OCI-LY1 (cell line): ENCODE results near the gene TBC1D26.
"Not testable (repeated sequence)": the region's sequence is repeated elsewhere in the genome, so short reads cannot be mapped to it uniquely, and the experiment has no call there.

Experiments used
- H2AFZ ChIP-seq: fragments of 200-600 bp; sonication (generic), shearing (Covaris generic); 2 replicates; pipeline ENCODE4 v1.6.0; 2014; ENCODE audit warnings: antibody characterized with exemption, mild to moderate bottlenecking, low read length
- H3F3A ChIP-seq: fragments of 200-600 bp; sonication (generic), shearing (Covaris generic); 2 replicates; pipeline ENCODE4 v1.6.0; 2014; ENCODE audit warnings: mild to moderate bottlenecking, antibody characterized with exemption, low read length, moderate library complexity; ENCODE audit not compliant: insufficient read depth
- H3K27ac ChIP-seq: fragments of 200-600 bp; sonication (generic); 2 replicates; pipeline ENCODE4 v1.5.1; 2014; ENCODE audit warnings: low read length, mixed run types, mild to moderate bottlenecking, low read depth; ENCODE audit not compliant: poor library complexity, severe bottlenecking
- H3K27me3 ChIP-seq: fragments of 200-600 bp; sonication (generic); 2 replicates; pipeline ENCODE4 v1.6.0; 2014; ENCODE audit warnings: antibody characterized with exemption, mild to moderate bottlenecking, low read length, moderate library complexity; ENCODE audit not compliant: insufficient read depth
- H3K36me3 ChIP-seq: fragments of 200-600 bp; sonication (generic); 2 replicates; pipeline ENCODE4 v1.6.1; 2014; ENCODE audit warnings: mild to moderate bottlenecking, antibody characterized with exemption, low read length, moderate library complexity, mixed read lengths; ENCODE audit not compliant: insufficient read depth
- H3K4me1 ChIP-seq: fragments of 200-600 bp; sonication (generic); 2 replicates; pipeline ENCODE4 v1.5.1; 2014; ENCODE audit warnings: mild to moderate bottlenecking, low read length, moderate library complexity; ENCODE audit not compliant: insufficient read depth, severe bottlenecking
- H3K4me2 ChIP-seq: fragments of 200-600 bp; sonication (generic), shearing (Covaris generic); 2 replicates; pipeline ENCODE4 v1.6.1; 2014; ENCODE audit warnings: low read length
- H3K4me3 ChIP-seq: fragments of 200-600 bp; sonication (generic); 2 replicates; pipeline ENCODE4 v1.5.1; 2014; ENCODE audit warnings: low read length, low read depth, mild to moderate bottlenecking, mixed read lengths; ENCODE audit not compliant: poor library complexity, severe bottlenecking
- H3K79me2 ChIP-seq: fragments of 200-600 bp; shearing (Covaris generic); 2 replicates; pipeline ENCODE4 v1.6.1; 2016; ENCODE audit warnings: mixed run types, low read length, mixed read lengths; ENCODE audit not compliant: insufficient read depth
- H3K9ac ChIP-seq: fragments of 200-600 bp; sonication (generic), shearing (Covaris generic); 2 replicates; pipeline ENCODE4 v1.6.1; 2014; ENCODE audit warnings: mild to moderate bottlenecking, low read length, mixed read lengths
- H3K9me2 ChIP-seq: fragments of 200-600 bp; sonication (generic), shearing (Covaris generic); 2 replicates; pipeline ENCODE4 v1.6.1; 2014; ENCODE audit warnings: low read depth, mild to moderate bottlenecking, low read length, mixed read lengths
- H3K9me3 ChIP-seq: fragments of 200-600 bp; shearing (Covaris generic); 2 replicates; pipeline ENCODE4 v1.6.1; 2014; ENCODE audit warnings: low read length, mixed read lengths
- H4K20me1 ChIP-seq: fragments of 200-600 bp; sonication (generic), shearing (Covaris generic); 2 replicates; pipeline ENCODE4 v1.6.0; 2016; ENCODE audit warnings: mild to moderate bottlenecking, low read length; ENCODE audit not compliant: insufficient read depth

TBC1D26 gene

GRCh38 chr17:15704239-15704638 lies 27.8 kb upstream of the TBC1D26 start:
- not testable (repeated sequence) for H3K4me2 ChIP-seq, H3K9me2 ChIP-seq, H3F3A ChIP-seq, H3K9ac ChIP-seq, H3K27ac ChIP-seq, H3K4me3 ChIP-seq, H2AFZ ChIP-seq, H3K79me2 ChIP-seq, H3K27me3 ChIP-seq, H4K20me1 ChIP-seq, H3K4me1 ChIP-seq
- Histone ChIP-seq H3K9me3 (peaks cover 10% of the 10 kb centered on the region), H3K36me3 (peaks cover 44% of the 10 kb centered on the region)

DNA sequence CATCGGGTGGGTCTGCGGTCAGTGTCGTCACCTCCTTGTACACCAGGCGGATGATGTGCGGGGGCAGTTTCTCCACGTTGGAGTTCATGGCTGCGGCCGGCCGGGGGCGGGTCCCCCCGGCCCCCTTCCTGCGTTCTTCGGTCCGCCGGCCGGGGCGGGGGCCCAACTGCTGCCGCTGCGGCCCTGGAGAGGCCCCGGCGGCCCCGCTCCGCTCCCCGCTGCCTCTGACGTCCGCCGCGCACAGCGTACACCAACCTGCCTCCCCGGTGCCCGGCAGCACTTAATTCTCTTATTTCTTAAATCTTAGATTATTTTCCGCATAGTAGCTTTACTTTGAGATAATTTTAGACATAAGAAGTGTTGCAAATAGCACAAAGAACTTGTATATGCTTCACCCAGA lies 27.3 kb upstream of the TBC1D26 start:
- peaks cover 44% of the 10 kb centered on the region for H3K36me3 ChIP-seq
- not testable (repeated sequence) for H3K27me3 ChIP-seq, H2AFZ ChIP-seq, H3K9me2 ChIP-seq, H3F3A ChIP-seq, H3K27ac ChIP-seq, H4K20me1 ChIP-seq, H3K4me1 ChIP-seq, H3K4me3 ChIP-seq, H3K79me2 ChIP-seq, H3K4me2 ChIP-seq, H3K9ac ChIP-seq
- H3K9me3 ChIP-seq, result peaks cover 10% of the 10 kb centered on the region

DNA sequence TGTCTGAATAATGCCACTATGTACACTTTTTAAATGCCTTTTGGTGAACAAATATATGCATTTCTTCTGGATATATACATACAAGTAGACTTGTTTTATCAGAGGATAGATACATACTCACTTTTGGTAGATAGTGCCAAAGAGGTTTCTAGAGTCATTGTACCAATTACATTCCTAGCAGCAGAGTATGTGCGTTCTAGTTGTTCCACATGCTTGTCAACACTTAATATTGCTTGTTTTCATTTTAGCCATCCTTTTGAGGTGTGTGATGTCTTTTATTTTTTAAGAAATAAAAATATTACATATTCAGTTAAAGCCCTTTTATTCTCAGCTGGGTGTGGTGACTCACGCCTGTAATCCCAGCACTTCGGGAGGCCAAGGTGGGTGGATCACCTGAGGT lies 23.2 kb upstream of the TBC1D26 start:
- H3K9ac ChIP-seq, H4K20me1 ChIP-seq, H3K4me1 ChIP-seq, H3K4me2 ChIP-seq, H3F3A ChIP-seq, H3K27me3 ChIP-seq, H2AFZ ChIP-seq, H3K27ac ChIP-seq, H3K9me2 ChIP-seq, H3K4me3 ChIP-seq, H3K79me2 ChIP-seq: not testable (repeated sequence)
- Histone ChIP-seq H3K9me3 (peaks cover 10% of the 10 kb centered on the region), H3K36me3 (peaks cover 37% of the 10 kb centered on the region)

GRCh38 chr17:15716601-15717563 lies 15.2 kb upstream of the TBC1D26 start:
- not testable (repeated sequence) for H3K9me3 ChIP-seq, H3K27me3 ChIP-seq, H2AFZ ChIP-seq, H3K27ac ChIP-seq, H3F3A ChIP-seq, H3K9me2 ChIP-seq, H4K20me1 ChIP-seq, H3K9ac ChIP-seq, H3K4me2 ChIP-seq, H3K4me3 ChIP-seq, H3K4me1 ChIP-seq, H3K36me3 ChIP-seq, H3K79me2 ChIP-seq

GRCh38 chr17:15730535-15730934 lies 1.5 kb upstream of the TBC1D26 start:
- H2AFZ ChIP-seq, H3K9ac ChIP-seq, H3K79me2 ChIP-seq, H3K27ac ChIP-seq, H3K36me3 ChIP-seq, H3K9me3 ChIP-seq, H3K4me3 ChIP-seq, H3K4me2 ChIP-seq, H3K27me3 ChIP-seq, H3K4me1 ChIP-seq, H3K9me2 ChIP-seq, H4K20me1 ChIP-seq, H3F3A ChIP-seq: not testable (repeated sequence)

- H4K20me1 ChIP-seq, H3K9me3 ChIP-seq, H3K27me3 ChIP-seq, H3K27ac ChIP-seq, H3F3A ChIP-seq, H2AFZ ChIP-seq, H3K4me2 ChIP-seq, H3K4me1 ChIP-seq, H3K79me2 ChIP-seq, H3K9me2 ChIP-seq, H3K9ac ChIP-seq, H3K36me3 ChIP-seq, H3K4me3 ChIP-seq: not testable (repeated sequence)
These were observed 1.2 kb downstream of the TBC1D26 start for GRCh38 chr17:15733174-15733789.

GRCh38 chr17:15736578-15736977 lies 4.5 kb downstream of the TBC1D26 start:
- H3K9ac ChIP-seq, H3K27ac ChIP-seq, H3F3A ChIP-seq, H3K4me1 ChIP-seq, H3K79me2 ChIP-seq, H3K9me3 ChIP-seq, H3K27me3 ChIP-seq, H2AFZ ChIP-seq, H3K9me2 ChIP-seq, H3K4me3 ChIP-seq, H3K4me2 ChIP-seq, H4K20me1 ChIP-seq, H3K36me3 ChIP-seq: not testable (repeated sequence)
